Karpas-422 (cell line): ENCODE results near the gene CHST8. TPM values are rescaled to one million over a fixed set of nuclear protein-coding genes. Genes with fewer than 3 reads are reported as not detected.

ENCODE experiments used
- DNase-seq: peaks from one replicate; pipeline ENCODE4 v3.0.0-alpha.2; 2015
- H2AFZ ChIP-seq: fragments of 200-600 bp; sonication (generic); 2 replicates; pipeline ENCODE4 v1.6.1; 2014; ENCODE audit warnings: antibody characterized with exemption, low read length, mixed read lengths
- H3K27ac ChIP-seq: fragments of 200-600 bp; sonication (generic); 2 replicates; pipeline ENCODE4 v1.5.1; 2014; ENCODE audit warnings: mild to moderate bottlenecking, low read length, moderate library complexity
- H3K27me3 ChIP-seq: fragments of 200-600 bp; sonication (generic); 2 replicates; pipeline ENCODE4 v1.6.1; 2014; ENCODE audit warnings: low read length, mixed read lengths
- H3K36me3 ChIP-seq: fragments of 200-600 bp; sonication (generic); 2 replicates; pipeline ENCODE4 v1.6.1; 2014; ENCODE audit warnings: low read length, mixed read lengths; ENCODE audit not compliant: insufficient read depth
- H3K4me1 ChIP-seq: fragments of 200-600 bp; sonication (generic); 2 replicates; pipeline ENCODE4 v1.6.1; 2014; ENCODE audit warnings: mild to moderate bottlenecking, low read length, mixed read lengths
- H3K4me2 ChIP-seq: fragments of 200-600 bp; sonication (generic); 2 replicates; pipeline ENCODE4 v1.6.1; 2014; ENCODE audit warnings: low read length, low read depth, mild to moderate bottlenecking; ENCODE audit not compliant: poor library complexity, severe bottlenecking
- H3K4me3 ChIP-seq: fragments of 200-600 bp; sonication (generic); 2 replicates; pipeline ENCODE4 v1.5.1; 2014; ENCODE audit warnings: mild to moderate bottlenecking, antibody characterized with exemption, low read length, mixed read lengths
- H3K79me2 ChIP-seq: fragments of 200-600 bp; sonication (generic); 2 replicates; pipeline ENCODE4 v1.6.1; 2014; ENCODE audit warnings: mild to moderate bottlenecking, low read length, mixed read lengths
- H3K9ac ChIP-seq: fragments of 200-600 bp; sonication (generic); 2 replicates; pipeline ENCODE4 v1.6.0; 2014; ENCODE audit warnings: low read length
- H3K9me2 ChIP-seq: fragments of 200-600 bp; sonication (generic), shearing (Covaris generic); replicated peaks from 2 replicates; pipeline ENCODE4 v1.6.0; 2014; ENCODE audit warnings: mild to moderate bottlenecking, low read length, moderate library complexity; ENCODE audit not compliant: insufficient read depth
- H3K9me3 ChIP-seq: fragments of 300-700, 200-600 bp; sonication (generic); 2 replicates; pipeline ENCODE4 v1.6.1; 2014; ENCODE audit warnings: low read length, mixed read lengths
- H4K20me1 ChIP-seq: fragments of 200-600 bp; sonication (generic); 2 replicates; pipeline ENCODE4 v1.6.1; 2014; ENCODE audit warnings: mild to moderate bottlenecking, antibody characterized with exemption, low read length, low read depth; ENCODE audit not compliant: insufficient read depth
- total RNA-seq: library from RNA; depleted of rRNA; stranded (reverse); fragments of >200 nt; shearing (Covaris generic); gene quantifications from 2 replicates; pipeline ENCODE4 v1.2.3, GENCODE V29; 2014; ENCODE audit warnings: low replicate concordance

Gene CHST8
- total RNA-seq, 1 experiment from 2014 or later, result not detected

GRCh38 chr19:33777351-33777750, 155.6 kb downstream of the CHST8 start:
- Histone ChIP-seq H3K9me3 (no peaks in the 10 kb centered on the region), H2AFZ (no peak overlapping the region), H3K4me3 (no peak overlapping the region), H3K9me2 (no peaks in the 10 kb centered on the region), H3K9ac (no peak overlapping the region), H3K27ac (no peak overlapping the region), H3K36me3 (no peaks in the 10 kb centered on the region), H3K4me1 (no peaks in the 10 kb centered on the region), H4K20me1 (no peaks in the 10 kb centered on the region), H3K27me3 (no peaks in the 10 kb centered on the region), H3K4me2 (no peak overlapping the region), H3K79me2 (no peaks in the 10 kb centered on the region)
- DNase-seq, result no peak

DNA sequence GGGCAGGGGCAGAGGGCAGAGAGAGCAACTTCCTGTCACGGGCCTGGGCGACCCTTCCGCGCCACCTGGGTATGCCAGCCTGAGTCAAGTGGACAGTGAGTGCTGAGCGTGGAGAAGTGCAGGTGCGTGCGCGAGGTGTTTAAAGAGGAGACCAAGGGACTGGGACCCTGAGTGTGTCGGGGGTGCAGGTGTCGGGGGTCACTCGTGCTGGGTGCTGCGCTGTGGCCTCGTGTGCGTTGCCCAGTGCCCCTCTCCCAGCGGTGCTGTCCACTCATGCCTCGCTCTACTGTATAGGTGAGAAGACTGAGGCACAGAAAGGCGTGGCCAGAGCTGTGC, 156.0 kb downstream of the CHST8 start:
- H3K27me3 ChIP-seq, result no peaks in the 10 kb centered on the region
- H3K4me1 ChIP-seq, result no peaks in the 10 kb centered on the region
- no peaks in the 10 kb centered on the region for H4K20me1 ChIP-seq
- no peaks in the 10 kb centered on the region for H3K79me2 ChIP-seq
- H3K9me3 ChIP-seq, result no peaks in the 10 kb centered on the region
- no peak overlapping the region for H3K4me3 ChIP-seq
- H3K27ac ChIP-seq, result no peak overlapping the region
- DNase-seq, result no peak
- H3K36me3 ChIP-seq, result no peaks in the 10 kb centered on the region
- no peak overlapping the region for H3K4me2 ChIP-seq
- no peak overlapping the region for H2AFZ ChIP-seq
- no peaks in the 10 kb centered on the region for H3K9me2 ChIP-seq
- no peak overlapping the region for H3K9ac ChIP-seq

- Histone ChIP-seq H3K4me1 (no peaks in the 10 kb centered on the region), H4K20me1 (no peaks in the 10 kb centered on the region), H2AFZ (no peak overlapping the region), H3K4me3 (no peak overlapping the region), H3K79me2 (no peaks in the 10 kb centered on the region), H3K27me3 (no peaks in the 10 kb centered on the region), H3K9me2 (no peaks in the 10 kb centered on the region), H3K9ac (no peak overlapping the region), H3K36me3 (no peaks in the 10 kb centered on the region), H3K4me2 (no peak overlapping the region), H3K27ac (no peak overlapping the region), H3K9me3 (no peaks in the 10 kb centered on the region)
- peak; percentile 94 for DNase-seq
Observed at GRCh38 chr19:33778089-33778791, 156.5 kb downstream of the CHST8 start.

DNA sequence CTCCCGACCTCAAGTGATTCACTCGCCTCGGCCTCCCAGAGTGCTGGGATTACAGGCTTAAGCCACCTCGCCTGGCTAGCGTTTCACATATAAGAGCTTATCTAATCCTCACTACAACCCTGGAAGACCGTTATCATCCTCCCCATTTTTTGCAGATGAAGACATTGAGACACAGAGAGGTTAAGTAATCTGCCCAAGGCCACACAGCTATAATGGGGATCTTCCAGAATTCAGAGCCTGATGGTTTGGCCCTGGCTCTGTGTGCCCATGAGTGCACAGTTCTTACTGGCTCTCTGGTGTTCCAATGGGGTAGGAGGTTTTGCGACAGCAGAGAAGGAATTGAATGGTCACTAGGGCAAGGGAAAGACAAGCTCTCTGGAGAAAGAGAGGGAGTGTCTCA, 158.1 kb downstream of the CHST8 start:
- DNase-seq, result no peak
- H3K79me2 ChIP-seq, result no peaks in the 10 kb centered on the region
- H2AFZ ChIP-seq, result no peak overlapping the region
- no peak overlapping the region for H3K9ac ChIP-seq
- H3K36me3 ChIP-seq, result no peaks in the 10 kb centered on the region
- no peak overlapping the region for H3K4me2 ChIP-seq
- no peaks in the 10 kb centered on the region for H3K27me3 ChIP-seq
- H4K20me1 ChIP-seq, result no peaks in the 10 kb centered on the region
- no peaks in the 10 kb centered on the region for H3K9me2 ChIP-seq
- H3K9me3 ChIP-seq, result no peaks in the 10 kb centered on the region
- H3K27ac ChIP-seq, result no peak overlapping the region
- H3K4me1 ChIP-seq, result no peaks in the 10 kb centered on the region
- H3K4me3 ChIP-seq, result no peak overlapping the region

DNA sequence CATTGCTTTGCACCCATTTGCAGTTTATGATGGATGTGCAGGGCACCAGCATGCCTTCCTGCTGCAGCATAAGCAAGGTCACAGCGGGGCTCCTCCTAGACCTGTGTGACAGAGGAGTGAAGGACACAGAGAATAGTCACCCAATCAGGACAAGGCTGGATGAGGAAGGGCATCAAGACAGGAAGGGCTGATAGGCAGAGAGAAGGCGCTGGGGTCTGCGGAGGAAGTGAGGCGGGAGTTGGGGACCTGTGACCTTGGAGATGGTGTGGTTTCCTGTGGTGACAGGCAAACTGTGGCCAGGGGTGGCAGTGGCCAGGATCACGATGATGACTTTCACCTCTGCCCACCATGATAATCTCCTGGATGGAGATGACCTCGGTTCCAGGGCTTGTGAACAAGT, 158.5 kb downstream of the CHST8 start:
- no peak for DNase-seq
- Histone ChIP-seq H3K4me2 (no peak overlapping the region), H3K4me3 (no peak overlapping the region), H3K4me1 (no peaks in the 10 kb centered on the region), H2AFZ (no peak overlapping the region), H3K79me2 (no peaks in the 10 kb centered on the region), H4K20me1 (no peaks in the 10 kb centered on the region), H3K9me3 (no peaks in the 10 kb centered on the region), H3K27ac (no peak overlapping the region), H3K9ac (no peak overlapping the region), H3K36me3 (no peaks in the 10 kb centered on the region), H3K9me2 (no peaks in the 10 kb centered on the region), H3K27me3 (no peaks in the 10 kb centered on the region)

DNA sequence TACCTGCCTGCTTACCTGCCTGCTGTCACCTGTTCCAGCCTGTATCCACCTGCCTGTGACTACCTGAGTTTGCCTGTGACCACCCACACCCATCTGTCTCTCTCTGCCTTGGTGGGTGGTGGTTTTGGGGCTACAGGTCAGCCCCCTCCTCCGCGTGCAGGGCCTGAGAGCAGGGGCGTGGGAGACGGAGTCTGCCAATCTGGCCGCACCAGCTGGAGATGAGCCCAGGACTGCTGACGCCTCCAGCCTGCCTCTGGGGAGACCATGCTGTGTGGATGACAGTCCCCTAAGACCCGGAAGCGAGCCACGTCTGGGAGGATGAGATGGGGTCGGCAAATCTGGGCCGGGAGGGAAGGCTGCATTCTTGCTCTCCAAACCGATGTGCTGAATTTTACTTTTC, 159.0 kb downstream of the CHST8 start:
- no peaks in the 10 kb centered on the region for H4K20me1 ChIP-seq
- H2AFZ ChIP-seq, result no peak overlapping the region
- H3K79me2 ChIP-seq, result no peaks in the 10 kb centered on the region
- H3K4me2 ChIP-seq, result no peak overlapping the region
- DNase-seq, result no peak
- no peaks in the 10 kb centered on the region for H3K36me3 ChIP-seq
- no peaks in the 10 kb centered on the region for H3K9me3 ChIP-seq
- H3K9me2 ChIP-seq, result no peaks in the 10 kb centered on the region
- H3K27ac ChIP-seq, result no peak overlapping the region
- no peak overlapping the region for H3K4me3 ChIP-seq
- H3K27me3 ChIP-seq, result no peaks in the 10 kb centered on the region
- H3K4me1 ChIP-seq, result no peaks in the 10 kb centered on the region
- H3K9ac ChIP-seq, result no peak overlapping the region

DNA sequence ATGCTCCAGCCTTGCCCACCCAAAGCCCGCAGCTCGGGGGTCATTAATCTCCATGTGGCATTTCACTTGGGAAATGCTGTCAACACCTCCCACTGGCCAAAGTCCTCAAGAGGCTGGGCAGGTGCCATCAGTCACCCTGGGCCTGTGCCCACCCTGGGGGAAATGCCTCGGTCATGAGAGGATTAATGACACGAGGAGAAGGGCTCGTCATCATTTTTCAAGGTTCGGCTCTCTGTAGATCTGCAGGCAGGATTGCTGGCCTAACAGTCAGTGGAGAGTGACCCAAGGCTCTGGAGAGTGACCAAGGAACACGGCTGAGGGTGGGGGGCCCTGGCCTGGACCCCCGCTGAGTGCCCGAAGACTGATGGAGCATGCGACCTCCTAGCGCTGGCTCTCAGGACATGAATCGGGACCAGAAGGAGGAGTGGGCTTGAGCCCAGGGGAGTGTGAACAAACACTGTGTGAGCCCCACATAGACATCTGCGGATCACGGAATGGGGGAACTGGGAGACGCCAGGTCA, 159.7 kb downstream of the CHST8 start:
- no peak overlapping the region for H2AFZ ChIP-seq
- H3K27me3 ChIP-seq, result no peaks in the 10 kb centered on the region
- H3K27ac ChIP-seq, result no peak overlapping the region
- H3K4me3 ChIP-seq, result no peak overlapping the region
- no peaks in the 10 kb centered on the region for H3K4me1 ChIP-seq
- H3K4me2 ChIP-seq, result no peak overlapping the region
- H3K9me2 ChIP-seq, result no peaks in the 10 kb centered on the region
- H3K79me2 ChIP-seq, result no peaks in the 10 kb centered on the region
- no peak overlapping the region for H3K9ac ChIP-seq
- H4K20me1 ChIP-seq, result no peaks in the 10 kb centered on the region
- H3K9me3 ChIP-seq, result no peaks in the 10 kb centered on the region
- no peak for DNase-seq
- H3K36me3 ChIP-seq, result no peaks in the 10 kb centered on the region

- DNase-seq, result no peak
Observed at GRCh38 chr19:33781996-33782395, 160.2 kb downstream of the CHST8 start.

More at GRCh38 chr19:33781996-33782395, 160.2 kb downstream of the CHST8 start:
- Histone ChIP-seq H3K27ac (no peak overlapping the region), H3K36me3 (no peaks in the 10 kb centered on the region), H3K4me1 (no peaks in the 10 kb centered on the region), H3K79me2 (no peaks in the 10 kb centered on the region), H4K20me1 (no peaks in the 10 kb centered on the region), H3K27me3 (no peaks in the 10 kb centered on the region), H3K9me3 (no peaks in the 10 kb centered on the region), H3K9ac (no peak overlapping the region), H3K4me2 (no peak overlapping the region), H2AFZ (no peak overlapping the region), H3K9me2 (no peaks in the 10 kb centered on the region), H3K4me3 (no peak overlapping the region)
